PC-3 (cell line): ENCODE measurements around the gene TSPAN16. TPM values are rescaled to one million over a fixed set of nuclear protein-coding genes. Genes with fewer than 3 reads are reported as not detected.

Source experiments
- ATAC-seq: fragments of 200-7000 bp; cut with Tn5 transposase; 2 replicates; pipeline ENCODE4 v1.9.1; 2020; ENCODE audit warnings: mild to moderate bottlenecking, moderate library complexity
- BruUV-seq: library from RNA; stranded (reverse); fragments of 400-500 nt; replicated peaks from 2 replicates; lab custom pipeline; 2021; lab: Mats Ljungman, UMichigan
- CTCF ChIA-PET: fragments of 300-600 bp; sonication (Branson Sonifier 250); formaldehyde crosslinking; loops from one replicate; lab custom pipeline; 2022; ENCODE audit warnings: antibody characterized with exemption; lab: Charles Lee
- POLR2A ChIA-PET: fragments of 300-600 bp; sonication (Branson Sonifier 250); formaldehyde crosslinking; loops from one replicate; lab custom pipeline; 2022; ENCODE audit warnings: antibody characterized with exemption; ENCODE audit not compliant: unreplicated experiment; lab: Charles Lee
- DNase-seq: peaks from one replicate; pipeline ENCODE4 v3.0.0-alpha.2; 2015
- H2AFZ ChIP-seq: fragments of 300-600 bp; sonication (generic); 2 replicates; pipeline ENCODE4 v1.6.0; 2016; ENCODE audit warnings: antibody characterized with exemption, low read length
- H3F3A ChIP-seq: fragments of 300-600 bp; sonication (generic); one replicate; pipeline ENCODE4 v1.6.0; 2017; ENCODE audit warnings: antibody characterized with exemption, low read length, control low read depth, mild to moderate bottlenecking; ENCODE audit not compliant: unreplicated experiment
- H3K27ac ChIP-seq: fragments of 300-600 bp; sonication (generic); 2 replicates; pipeline ENCODE4 v1.5.1; 2016; ENCODE audit warnings: mild to moderate bottlenecking, low read length
- H3K27me3 ChIP-seq: fragments of 300-600 bp; sonication (generic); 2 replicates; pipeline ENCODE4 v1.6.1; 2016; ENCODE audit warnings: low read length, mixed read lengths
- H3K36me3 ChIP-seq: fragments of 300-600 bp; sonication (generic); 2 replicates; pipeline ENCODE4 v1.6.1; 2016; ENCODE audit warnings: low read depth, mixed run types, low read length, mixed read lengths
- H3K4me1 ChIP-seq: fragments of 300-600 bp; sonication (generic); 2 replicates; pipeline ENCODE4 v1.5.1; 2016; ENCODE audit warnings: low read length; ENCODE audit not compliant: insufficient read depth
- H3K4me2 ChIP-seq: fragments of 300-600 bp; sonication (generic); 2 replicates; pipeline ENCODE4 v1.6.0; 2016; ENCODE audit warnings: low read length
- H3K4me3 ChIP-seq: fragments of 300-600 bp; sonication (generic); 2 replicates; pipeline ENCODE4 v1.5.1; 2016; ENCODE audit warnings: mild to moderate bottlenecking, low read length, mixed read lengths
- H3K79me2 ChIP-seq: fragments of 300-600 bp; sonication (generic); 2 replicates; pipeline ENCODE4 v1.6.1; 2017; ENCODE audit warnings: low read length, mixed read lengths
- H3K9ac ChIP-seq: fragments of 300-600 bp; sonication (generic); 2 replicates; pipeline ENCODE4 v1.6.0; 2016; ENCODE audit warnings: mild to moderate bottlenecking, low read length
- H3K9me2 ChIP-seq: fragments of 300-600 bp; sonication (generic); replicated peaks from 2 replicates; pipeline ENCODE4 v1.6.1; 2016; ENCODE audit warnings: mixed run types, low read length, mixed read lengths
- H3K9me3 ChIP-seq: fragments of 300-600 bp; sonication (generic); 2 replicates; pipeline ENCODE4 v1.6.1; 2016; ENCODE audit warnings: low read length, mixed read lengths
- H4K20me1 ChIP-seq: fragments of 300-600 bp; sonication (generic); 2 replicates; pipeline ENCODE4 v1.6.1; 2016; ENCODE audit warnings: low read length, mixed read lengths
- CTCF ChIP-seq: fragments of 300-600 bp; sonication (generic); conservative IDR thresholded peaks from 2 replicates; pipeline ENCODE4 v1.5.1; 2017; ENCODE audit warnings: antibody characterized with exemption, low read depth, mild to moderate bottlenecking, low read length
- EZH2 ChIP-seq: fragments of 300-600 bp; sonication (generic); IDR thresholded peaks from one replicate; pipeline ENCODE4 v1.6.1; 2017; ENCODE audit warnings: antibody characterized with exemption, mild to moderate bottlenecking, low read length; ENCODE audit not compliant: unreplicated experiment
- EZH2phosphoT487 ChIP-seq: fragments of 300-600 bp; sonication (generic); IDR thresholded peaks from 2 replicates; pipeline ENCODE4 v1.6.1; 2018; ENCODE audit warnings: mild to moderate bottlenecking, antibody characterized with exemption, low read length, borderline replicate concordance
- intact Hi-C: fragments of 100-400 bp; cut with micrococcal nuclease; formaldehyde crosslinking; loops from 2 replicates; pipeline ENCODE4 v1.9.0; 2023
- total RNA-seq: library from RNA; depleted of rRNA; stranded (reverse); fragments of >200 nt; gene quantifications from 2 replicates; pipeline ENCODE4 v1.2.3, GENCODE V29; 2014

Gene TSPAN16
- total RNA-seq, 1 experiment from 2014 or later = not detected

GRCh38 chr19:11252665-11253355 lies 43.1 kb upstream of the TSPAN16 start:
- CTCF ChIA-PET = no interaction called here
- Histone ChIP-seq H3K4me3 (no peak overlapping the region), H3F3A (no peaks in the 10 kb centered on the region), H3K27me3 (no peaks in the 10 kb centered on the region), H4K20me1 (no peaks in the 10 kb centered on the region), H3K9ac (no peak overlapping the region), H3K27ac (no peak overlapping the region), H3K4me1 (no peaks in the 10 kb centered on the region), H2AFZ (no peak overlapping the region), H3K36me3 (peaks cover 10% of the 10 kb centered on the region), H3K9me2 (no peaks in the 10 kb centered on the region), H3K4me2 (no peak overlapping the region), H3K79me2 (no peaks in the 10 kb centered on the region), H3K9me3 (no peaks in the 10 kb centered on the region)
- no peak for ATAC-seq
- BruUV-seq = no TSS peak
- DNase-seq = no peak
- POLR2A ChIA-PET = no interaction called here
- intact Hi-C loops = no loop called here
- no peak for TF ChIP-seq EZH2phosphoT487
- no peak for TF ChIP-seq EZH2
- no peak for TF ChIP-seq CTCF

- no peaks in the 10 kb centered on the region for H3K79me2 ChIP-seq
- H3K4me3 ChIP-seq = no peak overlapping the region
- H3K4me2 ChIP-seq = no peak overlapping the region
- no peaks in the 10 kb centered on the region for H3K4me1 ChIP-seq
- BruUV-seq = no TSS peak
- H3K27ac ChIP-seq = no peak overlapping the region
- no peaks in the 10 kb centered on the region for H3K27me3 ChIP-seq
- H2AFZ ChIP-seq = no peak overlapping the region
- CTCF ChIA-PET = interaction anchor here (0.9 kb wide), 1 partner anchor 127 kb away, joined by 4 read pairs; no protein-coding TSS in a partner anchor
- H3F3A ChIP-seq = no peaks in the 10 kb centered on the region
- intact Hi-C loops = no loop called here
- TF ChIP-seq CTCF = peak; percentile 56
- TF ChIP-seq EZH2 = no peak
- POLR2A ChIA-PET = no interaction called here
- DNase-seq (peak; percentile 37), ATAC-seq (peak; percentile 38)
- H3K9me2 ChIP-seq = no peaks in the 10 kb centered on the region
- no peak overlapping the region for H3K9ac ChIP-seq
- H3K36me3 ChIP-seq = peaks cover 7% of the 10 kb centered on the region; the same call in 1 of the 2 replicates
- H4K20me1 ChIP-seq = no peaks in the 10 kb centered on the region
- no peaks in the 10 kb centered on the region for H3K9me3 ChIP-seq
Measured at GRCh38 chr19:11254666-11255065, 41.3 kb upstream of the TSPAN16 start.

- DNase-seq = no peak
- POLR2A ChIA-PET = interaction anchor here (0.5 kb wide), 1 partner anchor 17 kb away, joined by 3 read pairs; no protein-coding TSS in a partner anchor
- ATAC-seq = no peak
- H3K4me2 ChIP-seq = no peak overlapping the region
- H2AFZ ChIP-seq = no peak overlapping the region
- H3K4me1 ChIP-seq = no peaks in the 10 kb centered on the region
- H3K36me3 ChIP-seq = peaks cover 6% of the 10 kb centered on the region; the same call in 1 of the 2 replicates
- no peaks in the 10 kb centered on the region for H3F3A ChIP-seq
- BruUV-seq = no TSS peak
- TF ChIP-seq EZH2 = no peak
- TF ChIP-seq CTCF = no peak
- no peak for TF ChIP-seq EZH2phosphoT487
- no peak overlapping the region for H3K27ac ChIP-seq
- no peaks in the 10 kb centered on the region for H3K9me2 ChIP-seq
- H4K20me1 ChIP-seq = no peaks in the 10 kb centered on the region
- no peak overlapping the region for H3K9ac ChIP-seq
- no peaks in the 10 kb centered on the region for H3K27me3 ChIP-seq
- no peaks in the 10 kb centered on the region for H3K79me2 ChIP-seq
- no peak overlapping the region for H3K4me3 ChIP-seq
- CTCF ChIA-PET = interaction anchor here (0.5 to 0.7 kb wide), 2 partner anchors 13 to 184 kb away, joined by 3 to 4 read pairs; no protein-coding TSS in a partner anchor
- no peaks in the 10 kb centered on the region for H3K9me3 ChIP-seq
- intact Hi-C loops = no loop called here
Measured at GRCh38 chr19:11256189-11256588, 39.8 kb upstream of the TSPAN16 start.
